Endothelial cell of umbilical vein (primary cell): Measurements from ENCODE around the gene GRPEL1. TPM values are rescaled to one million over a fixed set of nuclear protein-coding genes. Genes with fewer than 3 reads are reported as not detected.

Experiments used
- BruUV-seq: library from RNA; stranded (reverse); fragments of 400-500 nt; replicated peaks from 2 replicates; lab custom pipeline; 2021; lab: Mats Ljungman, UMichigan
- CTCF ChIA-PET: fragments of 300-600, 350-600 bp; sonication (Branson Sonifier 250); formaldehyde crosslinking; loops from one replicate; lab custom pipeline; 2021; ENCODE audit warnings: antibody characterized with exemption, inconsistent platforms; lab: Charles Lee
- POLR2A ChIA-PET: fragments of 300-600, 350-600 bp; sonication (Branson Sonifier 250); formaldehyde crosslinking; loops from one replicate; lab custom pipeline; 2021; ENCODE audit warnings: antibody characterized with exemption, inconsistent platforms; lab: Charles Lee
- DNase-seq: peaks from one replicate; pipeline ENCODE4 v3.0.0-alpha.2; 2011; ENCODE audit warnings: low read depth, low spot score
- FAIRE-seq: peaks from 2 replicates; lab custom pipeline; 2011; peaks lifted over from hg19 to GRCh38; lab: Jason Lieb, UNC
- H2AFZ ChIP-seq: 2 replicates; pipeline ENCODE4 v1.6.0; 2012; ENCODE audit warnings: low read depth, low read length, control low read depth, inconsistent platforms
- H3K27ac ChIP-seq: 2 replicates; pipeline ENCODE4 v1.5.1; 2011; ENCODE audit warnings: low read depth, mild to moderate bottlenecking, control low read depth, low read length, moderate library complexity; ENCODE audit not compliant: insufficient read depth
- H3K27me3 ChIP-seq, 2 experiments: 2 replicates each; pipeline versions ENCODE4 v1.6.0 to v1.6.1; 2011; ENCODE audit warnings: low read length in 2 of 2, mixed read lengths in 1 of 2; ENCODE audit not compliant: control insufficient read depth in 2 of 2, insufficient read depth in 2 of 2
- H3K36me3 ChIP-seq, 2 experiments: 2 replicates in 1 of 2; 3 replicates in 1 of 2; pipeline ENCODE4 v1.5.1; 2011; ENCODE audit warnings: low read length in 2 of 2, mild to moderate bottlenecking in 1 of 2, moderate library complexity in 1 of 2; ENCODE audit not compliant: control insufficient read depth in 2 of 2, insufficient read depth in 2 of 2; ENCODE audit errors: extremely low read depth in 1 of 2
- H3K4me1 ChIP-seq: 3 replicates; pipeline ENCODE4 v1.5.1; 2011; ENCODE audit warnings: mild to moderate bottlenecking, low read length; ENCODE audit not compliant: control insufficient read depth, insufficient read depth; ENCODE audit errors: extremely low read depth
- H3K4me2 ChIP-seq: 2 replicates; pipeline ENCODE4 v1.6.1; 2011; ENCODE audit warnings: low read length, control low read depth, mixed read lengths; ENCODE audit not compliant: insufficient read depth
- H3K4me3 ChIP-seq, 3 experiments: fragments of 200-600 bp in 1 of 3; sonication (generic), shearing (Covaris generic) in 1 of 3; replicated peaks in 1 of 3; 2 replicates each; pipeline ENCODE4 v1.5.1; 2011 to 2016; ENCODE audit warnings: control low read depth in 3 of 3, low read length in 3 of 3, mild to moderate bottlenecking in 2 of 3, inconsistent platforms in 1 of 3, low read depth in 1 of 3, moderate library complexity in 1 of 3; ENCODE audit not compliant: insufficient read depth in 1 of 3
- H3K79me2 ChIP-seq: 2 replicates; pipeline ENCODE4 v1.6.0; 2012; ENCODE audit warnings: low read length, inconsistent platforms; ENCODE audit not compliant: control insufficient read depth, insufficient read depth
- H3K9ac ChIP-seq: replicated peaks from 2 replicates; pipeline ENCODE3; 2011; ENCODE audit warnings: low read length, control low read depth; ENCODE audit not compliant: insufficient read depth; ENCODE audit errors: extremely low read depth
- H3K9me1 ChIP-seq: replicated peaks from 3 replicates; pipeline ENCODE4 v1.6.0; 2011; ENCODE audit warnings: mild to moderate bottlenecking, low read length; ENCODE audit not compliant: control insufficient read depth, insufficient read depth; ENCODE audit errors: extremely low read depth
- H3K9me3 ChIP-seq: replicated peaks from 2 replicates; pipeline ENCODE4 v1.5.1; 2012; ENCODE audit warnings: low read length, inconsistent platforms; ENCODE audit not compliant: control insufficient read depth, insufficient read depth
- H4K20me1 ChIP-seq: replicated peaks from 2 replicates; pipeline ENCODE3; 2011; ENCODE audit warnings: mild to moderate bottlenecking, low read length; ENCODE audit not compliant: control insufficient read depth, insufficient read depth; ENCODE audit errors: extremely low read depth
- EZH2 ChIP-seq: IDR thresholded peaks from 2 replicates; pipeline ENCODE4 v1.6.1; 2012; ENCODE audit warnings: borderline replicate concordance, low read depth, mild to moderate bottlenecking, moderate library complexity, low read length, inconsistent platforms; ENCODE audit not compliant: severe bottlenecking
- FOS ChIP-seq: IDR thresholded peaks from 2 replicates; pipeline ENCODE4 v1.6.1; 2011; ENCODE audit warnings: mild to moderate bottlenecking, low read length, moderate library complexity, borderline replicate concordance; ENCODE audit not compliant: insufficient read depth
- GATA2 ChIP-seq: IDR thresholded peaks from 2 replicates; pipeline ENCODE4 v1.7.0; 2011; ENCODE audit warnings: low read depth, mild to moderate bottlenecking, moderate library complexity, mixed read lengths, low read length; ENCODE audit not compliant: insufficient read length, insufficient read depth
- JUN ChIP-seq: IDR thresholded peaks from 2 replicates; pipeline ENCODE4 v1.6.1; 2011; ENCODE audit warnings: borderline replicate concordance, low read depth; ENCODE audit not compliant: insufficient read length, insufficient read depth
- MYC ChIP-seq: IDR thresholded peaks from one replicate; pipeline ENCODE4 v1.6.1; 2011; ENCODE audit warnings: mild to moderate bottlenecking, low read depth, low read length
- POLR2A ChIP-seq: IDR thresholded peaks from 2 replicates; pipeline ENCODE4 v1.6.1; 2012; ENCODE audit warnings: low read depth, mild to moderate bottlenecking, control low read depth, low read length
- POLR2AphosphoS5 ChIP-seq: IDR thresholded peaks from 2 replicates; pipeline ENCODE4 v1.6.1; 2012; ENCODE audit warnings: low read depth, mild to moderate bottlenecking, control low read depth, low read length, moderate library complexity; ENCODE audit not compliant: insufficient read depth
- dilution Hi-C: fragments of 300-500 bp; cut with MboI; formaldehyde crosslinking; loops from one replicate; pipeline ENCODE4 v1.15.0; 2019; ENCODE audit warnings: low sequenced_read_pairs; ENCODE audit not compliant: extremely low pct_ligation_motif_present
- intact Hi-C: fragments of 100-400 bp; cut with micrococcal nuclease; formaldehyde crosslinking; loops from one replicate; pipeline ENCODE4 v1.10.0; 2022
- polyA plus RNA-seq, 4 experiments: library from polyadenylated mRNA; depleted of rRNA in 3 of 4; stranded (reverse) in 3 of 4; unstranded in 1 of 4; fragments of >200 nt; gene quantifications; 2 replicates each; pipeline versions ENCODE4 v1.2.1 to v1.2.3, GENCODE V29; 2011 to 2012; ENCODE audit warnings: missing spikeins in 1 of 4
- total RNA-seq: library from RNA; stranded (reverse); gene quantifications from 2 replicates; pipeline ENCODE4 v1.2.3, GENCODE V29; 2021
- TF ChIP-seq, protein P1 (sequence below), 2 donors: IDR thresholded peaks; 1 replicate in 1 of 2; 2 replicates in 1 of 2; pipeline ENCODE4 v1.5.1; 2011; ENCODE audit warnings: low read length in 2 of 2, mild to moderate bottlenecking in 2 of 2, moderate library complexity in 2 of 2, control low read depth in 1 of 2, inconsistent platforms in 1 of 2, low read depth in 1 of 2; ENCODE audit not compliant: insufficient read depth in 1 of 2; ENCODE audit errors: extremely low read depth in 1 of 2
- TF ChIP-seq, protein P2 (sequence below): IDR thresholded peaks from 2 replicates; pipeline ENCODE4 v1.6.1; 2011; ENCODE audit not compliant: insufficient read depth, insufficient read length

Gene GRPEL1
- total and polyA plus RNA-seq, 2 donors (not counting 3 experiments of a cell fraction or from before 2014, with no cell fraction given): 17.3 to 42.6 TPM

DNA sequence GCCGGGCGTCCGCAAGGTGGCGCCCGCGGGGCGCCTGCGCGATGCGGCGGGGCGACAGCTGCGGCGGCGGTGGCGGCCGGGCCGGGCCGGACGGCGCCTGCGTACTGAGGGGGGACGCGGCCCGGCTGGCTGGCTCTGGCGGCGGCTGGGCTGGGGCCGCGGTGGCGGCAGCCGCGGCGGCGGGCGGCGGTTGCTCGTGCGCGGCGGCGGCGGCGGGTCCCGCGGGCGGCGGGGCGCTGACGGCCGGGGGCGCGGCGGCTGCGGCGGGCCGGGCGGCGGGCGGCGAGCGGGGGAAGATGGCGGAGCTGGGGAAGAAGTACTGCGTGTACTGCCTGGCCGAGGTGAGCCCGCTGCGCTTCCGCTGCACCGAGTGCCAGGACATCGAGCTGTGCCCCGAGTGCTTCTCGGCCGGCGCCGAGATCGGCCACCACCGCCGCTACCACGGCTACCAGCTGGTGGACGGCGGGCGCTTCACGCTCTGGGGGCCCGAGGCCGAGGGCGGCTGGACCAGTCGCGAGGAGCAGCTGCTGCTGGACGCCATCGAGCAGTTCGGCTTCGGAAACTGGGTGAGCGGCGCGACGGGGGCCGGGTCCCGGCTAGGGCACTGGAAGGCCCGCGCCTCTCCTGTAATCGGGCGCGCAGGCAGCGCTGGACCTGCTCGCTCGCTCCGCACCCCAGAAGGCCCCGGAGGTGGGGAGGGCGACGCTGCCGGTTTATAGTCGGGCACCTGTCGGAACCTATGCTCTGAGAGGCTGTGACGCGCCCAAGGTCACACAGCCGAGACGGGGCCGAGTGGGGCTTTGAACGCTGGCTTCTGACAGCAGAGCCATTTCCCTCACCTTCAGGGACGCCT lies 24.4 kb downstream of the GRPEL1 start, which contains the start of gene TADA2B:
TADA2B (plus strand) TSS at position 89 of the 853 bp plus-strand sequence; CDS start at position 297, 208 bp downstream.
- Histone ChIP-seq H3K9me1 (no peaks in the 10 kb centered on the region), H4K20me1 (no peaks in the 10 kb centered on the region), H3K9ac (peak within 1 kb of the TSS; percentile 81), H3K79me2 (peaks cover 41% of the 10 kb centered on the region), H3K4me3 (peak within 1 kb of the TSS; percentile 69 to 91 (median 75)), H2AFZ (peak within 1 kb of the TSS; percentile 97), H3K36me3 (no peaks in the 10 kb centered on the region), H3K4me1 (peaks cover 17% of the 10 kb centered on the region), H3K9me3 (no peaks in the 10 kb centered on the region), H3K4me2 (peak within 1 kb of the TSS; percentile 68), H3K27ac (peak within 1 kb of the TSS; percentile 68), H3K27me3 (no peaks in the 10 kb centered on the region)
- ChIA-PET CTCF (interaction anchor here (0.7 to 4.6 kb wide), 13 partner anchors 8 to 138 kb away, joined by 3 to 41 read pairs (median 7); partner anchors contain the start of gene GRPEL1), POLR2A (interaction anchor here (0.8 to 1.3 kb wide), 4 partner anchors 11 to 57 kb away, joined by 3 to 10 read pairs (median 3); partner anchors contain the start of gene GRPEL1)
- intact Hi-C loops: loop anchor here (1.0 to 10.0 kb wide), 5 partner anchors 12 to 259 kb away; partner anchors contain the start of genes GRPEL1, KIAA0232 and TBC1D14
- BruUV-seq: no TSS peak
- TF ChIP-seq GATA2: no peak
- TF ChIP-seq POLR2A: no peak
- TF ChIP-seq, protein P1, sequence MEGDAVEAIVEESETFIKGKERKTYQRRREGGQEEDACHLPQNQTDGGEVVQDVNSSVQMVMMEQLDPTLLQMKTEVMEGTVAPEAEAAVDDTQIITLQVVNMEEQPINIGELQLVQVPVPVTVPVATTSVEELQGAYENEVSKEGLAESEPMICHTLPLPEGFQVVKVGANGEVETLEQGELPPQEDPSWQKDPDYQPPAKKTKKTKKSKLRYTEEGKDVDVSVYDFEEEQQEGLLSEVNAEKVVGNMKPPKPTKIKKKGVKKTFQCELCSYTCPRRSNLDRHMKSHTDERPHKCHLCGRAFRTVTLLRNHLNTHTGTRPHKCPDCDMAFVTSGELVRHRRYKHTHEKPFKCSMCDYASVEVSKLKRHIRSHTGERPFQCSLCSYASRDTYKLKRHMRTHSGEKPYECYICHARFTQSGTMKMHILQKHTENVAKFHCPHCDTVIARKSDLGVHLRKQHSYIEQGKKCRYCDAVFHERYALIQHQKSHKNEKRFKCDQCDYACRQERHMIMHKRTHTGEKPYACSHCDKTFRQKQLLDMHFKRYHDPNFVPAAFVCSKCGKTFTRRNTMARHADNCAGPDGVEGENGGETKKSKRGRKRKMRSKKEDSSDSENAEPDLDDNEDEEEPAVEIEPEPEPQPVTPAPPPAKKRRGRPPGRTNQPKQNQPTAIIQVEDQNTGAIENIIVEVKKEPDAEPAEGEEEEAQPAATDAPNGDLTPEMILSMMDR (IDR thresholded peaks at IDR 0.05; ENCODE audit: extremely low read depth in 1 of 2, insufficient read depth in 1 of 2, low read depth in 1 of 2, low read length in 2 of 2): peak in 1 of 2 donors; percentile 8
- TF ChIP-seq POLR2AphosphoS5: no peak
- TF ChIP-seq, protein P2, sequence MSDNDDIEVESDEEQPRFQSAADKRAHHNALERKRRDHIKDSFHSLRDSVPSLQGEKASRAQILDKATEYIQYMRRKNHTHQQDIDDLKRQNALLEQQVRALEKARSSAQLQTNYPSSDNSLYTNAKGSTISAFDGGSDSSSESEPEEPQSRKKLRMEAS: no peak
- TF ChIP-seq FOS: no peak
- no peak for TF ChIP-seq EZH2
- no peak for TF ChIP-seq MYC
- no peak for TF ChIP-seq JUN
- peak; percentile 62 for FAIRE-seq
- peak; percentile 70 for DNase-seq
- dilution Hi-C loops: no loop called here
